Prostate gland (tissue), 2 donors: ENCODE results near the gene LRBA. TPM values are rescaled to one million over a fixed set of nuclear protein-coding genes. Genes with fewer than 3 reads are reported as not detected.

ENCODE experiments used
- DNase-seq: peaks from one replicate; pipeline ENCODE4 v3.0.0-alpha.2; 2019; ENCODE audit warnings: low spot score
- H3K27ac ChIP-seq, 2 donors: fragments of 200-600 bp; sonication (generic); 2 replicates each; pipeline ENCODE4 v1.5.1; 2017 to 2019
- H3K27me3 ChIP-seq: fragments of 200-600 bp; sonication (generic); replicated peaks from 2 replicates; pipeline ENCODE4 v1.5.1; 2019; ENCODE audit not compliant: insufficient read depth
- H3K36me3 ChIP-seq, 2 donors: fragments of 200-600 bp; sonication (generic); 1 replicate in 1 of 2; 2 replicates in 1 of 2; pipeline versions ENCODE4 v1.5.1 to v1.8.1; 2017 to 2019
- H3K4me1 ChIP-seq: fragments of 200-600 bp; sonication (generic); replicated peaks from 2 replicates; pipeline ENCODE4 v1.5.1; 2019
- H3K4me3 ChIP-seq, 2 donors: fragments of 200-600 bp; sonication (generic); 2 replicates each; pipeline ENCODE4 v1.5.1; 2017 to 2019
- H3K9me3 ChIP-seq: fragments of 200-600 bp; sonication (generic); 2 replicates; pipeline ENCODE4 v1.5.1; 2017
- CTCF ChIP-seq, 4 experiments: fragments of 200-600 bp in 2 of 4; fragments of 450-650 bp in 2 of 4; sonication (generic) in 2 of 4; IDR thresholded peaks; 1 replicate in 3 of 4; 2 replicates in 1 of 4; pipeline ENCODE4 v1.5.1; 2016 to 2019; ENCODE audit warnings: antibody characterized with exemption in 4 of 4, mild to moderate bottlenecking in 2 of 4, moderate library complexity in 2 of 4
- POLR2A ChIP-seq: fragments of 450-650 bp; IDR thresholded peaks from one replicate; pipeline ENCODE4 v1.6.1; 2016; ENCODE audit warnings: antibody characterized with exemption, mild to moderate bottlenecking
- POLR2AphosphoS5 ChIP-seq: sonication (generic); formaldehyde crosslinking; IDR thresholded peaks from one replicate; pipeline ENCODE4 v1.6.1; 2017; ENCODE audit warnings: antibody characterized with exemption
- WGBS: methylation state at CpG from one replicate; pipeline ENCODE4 v1.1.5; 2018; 5-methylcytosine and 5-hydroxymethylcytosine counted together
- intact Hi-C: fragments of 100-400 bp; cut with DNase I; formaldehyde crosslinking; loops from one replicate; pipeline ENCODE4 v1.14.2; 2022
- total RNA-seq, 2 donors: library from RNA; depleted of rRNA; stranded (reverse); fragments of >200 nt; gene quantifications; one replicate each; pipeline ENCODE4 v1.1.0, GENCODE V29; 2016

LRBA gene
- total RNA-seq, 2 donors from 2014 or later, result 69.8 to 79.8 TPM

GRCh38 chr4:150250998-150251651, 764.0 kb downstream of the LRBA start:
- no peaks in the 10 kb centered on the region for H3K36me3 ChIP-seq

GRCh38 chr4:150250293-150250997, 764.6 kb downstream of the LRBA start:
- H3K27me3 ChIP-seq, result no peaks in the 10 kb centered on the region
- H3K4me1 ChIP-seq, result no peaks in the 10 kb centered on the region
- intact Hi-C loops, result no loop called here
- no peak overlapping the region for H3K27ac ChIP-seq
- WGBS, result 93% methylated on average over 9 of the region's 9 CpGs
- H3K4me3 ChIP-seq, result no peak overlapping the region
- H3K9me3 ChIP-seq, result no peaks in the 10 kb centered on the region
- no peaks in the 10 kb centered on the region for H3K36me3 ChIP-seq
- TF ChIP-seq POLR2AphosphoS5 (no peak), POLR2A (no peak), CTCF (IDR thresholded peaks at IDR 0.05) (no peak)
- no peak for DNase-seq

More at GRCh38 chr4:150250998-150251651, 764.0 kb downstream of the LRBA start:
- no peak for TF ChIP-seq POLR2AphosphoS5
- TF ChIP-seq POLR2A, result no peak
- TF ChIP-seq CTCF (IDR thresholded peaks at IDR 0.05), result no peak
- no peak for DNase-seq
- H3K27me3 ChIP-seq, result no peaks in the 10 kb centered on the region
- H3K4me1 ChIP-seq, result no peaks in the 10 kb centered on the region
- WGBS, result 61% methylated on average over 2 of the region's 4 CpGs
- intact Hi-C loops, result no loop called here
- no peak overlapping the region for H3K27ac ChIP-seq
- H3K4me3 ChIP-seq, result no peak overlapping the region
- H3K9me3 ChIP-seq, result no peaks in the 10 kb centered on the region

GRCh38 chr4:150248181-150248580, 766.9 kb downstream of the LRBA start:
- no peak overlapping the region for H3K27ac ChIP-seq
- H3K36me3 ChIP-seq, result no peaks in the 10 kb centered on the region
- DNase-seq, result no peak
- no peak overlapping the region for H3K4me3 ChIP-seq
- TF ChIP-seq POLR2AphosphoS5 (no peak), POLR2A (no peak), CTCF (IDR thresholded peaks at IDR 0.05) (no peak)
- H3K9me3 ChIP-seq, result no peaks in the 10 kb centered on the region
- H3K27me3 ChIP-seq, result no peaks in the 10 kb centered on the region
- 81% methylated on average over 4 of the region's 4 CpGs for WGBS
- no peaks in the 10 kb centered on the region for H3K4me1 ChIP-seq
- intact Hi-C loops, result no loop called here

GRCh38 chr4:150247184-150247583, 767.9 kb downstream of the LRBA start:
- H3K36me3 ChIP-seq, result no peaks in the 10 kb centered on the region
- no peaks in the 10 kb centered on the region for H3K4me1 ChIP-seq
- H3K9me3 ChIP-seq, result no peaks in the 10 kb centered on the region
- H3K27me3 ChIP-seq, result no peaks in the 10 kb centered on the region
- H3K27ac ChIP-seq, result no peak overlapping the region
- intact Hi-C loops, result no loop called here
- no peak overlapping the region for H3K4me3 ChIP-seq
- TF ChIP-seq POLR2A, result no peak
- TF ChIP-seq CTCF (IDR thresholded peaks at IDR 0.05), result no peak
- TF ChIP-seq POLR2AphosphoS5, result no peak
- no peak for DNase-seq
- WGBS, result 96% methylated on average over 7 of the region's 7 CpGs

GRCh38 chr4:150244600-150244999, 770.5 kb downstream of the LRBA start:
- H3K4me3 ChIP-seq, result no peak overlapping the region
- DNase-seq, result no peak
- WGBS, result 19% methylated on average over 3 of the region's 3 CpGs
- TF ChIP-seq POLR2AphosphoS5 (no peak), CTCF (IDR thresholded peaks at IDR 0.05) (no peak), POLR2A (no peak)
- no peaks in the 10 kb centered on the region for H3K36me3 ChIP-seq
- H3K27me3 ChIP-seq, result no peaks in the 10 kb centered on the region
- intact Hi-C loops, result loop anchor here (5.0 kb wide), 1 partner anchor 237 kb away; no protein-coding TSS in a partner anchor
- H3K4me1 ChIP-seq, result no peaks in the 10 kb centered on the region
- H3K9me3 ChIP-seq, result no peaks in the 10 kb centered on the region
- no peak overlapping the region for H3K27ac ChIP-seq
